GM06990 (cell line): ENCODE data around the gene DDX19B.
"Not testable (repeated sequence)": the region's sequence is repeated elsewhere in the genome, so short reads cannot be mapped to it uniquely, and the experiment has no call there.

Source experiments
- DNase-seq: peaks from one replicate; pipeline ENCODE4 v3.0.0-alpha.2; 2011; ENCODE audit not compliant: insufficient read length; ENCODE audit errors: extremely low read depth
- H3K27me3 ChIP-seq: replicated peaks from 2 replicates; pipeline ENCODE4 v1.6.0; 2011; ENCODE audit warnings: low read length; ENCODE audit not compliant: control insufficient read depth, insufficient read depth
- H3K36me3 ChIP-seq: 2 replicates; pipeline ENCODE4 v1.5.1; 2011; ENCODE audit warnings: low read length; ENCODE audit not compliant: control insufficient read depth, insufficient read depth
- H3K4me3 ChIP-seq: replicated peaks from 2 replicates; pipeline ENCODE4 v1.5.1; 2011; ENCODE audit warnings: low read depth, mild to moderate bottlenecking, control low read depth, low read length
- TF ChIP-seq, protein P1 (sequence below): IDR thresholded peaks from 2 replicates; pipeline ENCODE4 v1.5.1; 2011; ENCODE audit warnings: low read length, control low read depth, mild to moderate bottlenecking, inconsistent platforms; ENCODE audit not compliant: insufficient read depth, poor library complexity, severe bottlenecking

Gene DDX19B

GRCh38 chr16:70306880-70307279, 7.9 kb downstream of the DDX19B start:
- no peaks in the 10 kb centered on the region for H3K27me3 ChIP-seq
- H3K4me3 ChIP-seq, result no peak overlapping the region
- no peaks in the 10 kb centered on the region for H3K36me3 ChIP-seq
- no peak for DNase-seq
- TF ChIP-seq, protein P1, sequence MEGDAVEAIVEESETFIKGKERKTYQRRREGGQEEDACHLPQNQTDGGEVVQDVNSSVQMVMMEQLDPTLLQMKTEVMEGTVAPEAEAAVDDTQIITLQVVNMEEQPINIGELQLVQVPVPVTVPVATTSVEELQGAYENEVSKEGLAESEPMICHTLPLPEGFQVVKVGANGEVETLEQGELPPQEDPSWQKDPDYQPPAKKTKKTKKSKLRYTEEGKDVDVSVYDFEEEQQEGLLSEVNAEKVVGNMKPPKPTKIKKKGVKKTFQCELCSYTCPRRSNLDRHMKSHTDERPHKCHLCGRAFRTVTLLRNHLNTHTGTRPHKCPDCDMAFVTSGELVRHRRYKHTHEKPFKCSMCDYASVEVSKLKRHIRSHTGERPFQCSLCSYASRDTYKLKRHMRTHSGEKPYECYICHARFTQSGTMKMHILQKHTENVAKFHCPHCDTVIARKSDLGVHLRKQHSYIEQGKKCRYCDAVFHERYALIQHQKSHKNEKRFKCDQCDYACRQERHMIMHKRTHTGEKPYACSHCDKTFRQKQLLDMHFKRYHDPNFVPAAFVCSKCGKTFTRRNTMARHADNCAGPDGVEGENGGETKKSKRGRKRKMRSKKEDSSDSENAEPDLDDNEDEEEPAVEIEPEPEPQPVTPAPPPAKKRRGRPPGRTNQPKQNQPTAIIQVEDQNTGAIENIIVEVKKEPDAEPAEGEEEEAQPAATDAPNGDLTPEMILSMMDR, result no peak

DNA sequence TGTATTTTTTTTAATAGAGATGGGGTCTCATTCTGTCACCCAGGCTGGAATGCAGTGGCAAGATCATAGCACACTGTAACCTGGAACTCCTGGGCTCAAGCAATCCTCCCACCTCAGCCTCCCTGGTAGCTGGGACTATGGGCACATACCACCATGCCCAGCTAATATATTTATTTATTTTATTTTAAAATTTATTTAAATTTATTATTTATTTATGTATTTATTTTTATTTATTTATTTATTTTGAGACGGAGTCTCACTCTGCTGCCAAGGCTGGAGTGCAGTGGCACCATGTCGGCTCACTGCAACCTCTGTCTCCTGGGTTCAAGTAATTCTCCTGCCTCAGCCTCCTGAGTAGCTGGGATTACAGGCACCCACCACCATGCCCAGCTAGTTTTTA, 8.7 kb downstream of the DDX19B start:
- H3K36me3 ChIP-seq, DNase-seq: not testable (repeated sequence)

DNA sequence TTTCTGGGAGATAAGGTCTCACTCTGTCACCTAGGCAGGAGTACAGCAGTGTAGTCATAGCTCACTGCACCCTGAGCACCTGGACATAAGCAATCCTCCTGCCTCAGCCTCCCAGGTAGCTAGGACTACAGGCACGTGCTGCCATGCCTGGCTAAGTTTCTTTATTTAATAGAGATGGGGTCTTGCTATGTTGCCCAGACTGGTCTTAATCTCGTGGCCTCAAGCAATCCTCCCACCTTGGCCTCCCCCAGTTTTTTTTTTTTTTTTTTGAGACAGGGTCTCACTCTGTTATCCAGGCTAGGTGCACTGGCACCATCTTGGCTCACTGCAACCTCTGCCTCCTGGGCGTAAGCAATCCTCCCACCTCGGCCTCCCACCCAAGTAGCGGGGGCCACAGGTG, 21.1 kb downstream of the DDX19B start:
- no peak overlapping the region for H3K4me3 ChIP-seq
- TF ChIP-seq, protein P1, result no peak
- no peaks in the 10 kb centered on the region for H3K27me3 ChIP-seq
- H3K36me3 ChIP-seq, result peaks cover 11% of the 10 kb centered on the region
- DNase-seq, result no peak

More for the DNA sequence above, 8.7 kb downstream of the DDX19B start:
- not testable (repeated sequence) for H3K4me3 ChIP-seq, H3K27me3 ChIP-seq

DNA sequence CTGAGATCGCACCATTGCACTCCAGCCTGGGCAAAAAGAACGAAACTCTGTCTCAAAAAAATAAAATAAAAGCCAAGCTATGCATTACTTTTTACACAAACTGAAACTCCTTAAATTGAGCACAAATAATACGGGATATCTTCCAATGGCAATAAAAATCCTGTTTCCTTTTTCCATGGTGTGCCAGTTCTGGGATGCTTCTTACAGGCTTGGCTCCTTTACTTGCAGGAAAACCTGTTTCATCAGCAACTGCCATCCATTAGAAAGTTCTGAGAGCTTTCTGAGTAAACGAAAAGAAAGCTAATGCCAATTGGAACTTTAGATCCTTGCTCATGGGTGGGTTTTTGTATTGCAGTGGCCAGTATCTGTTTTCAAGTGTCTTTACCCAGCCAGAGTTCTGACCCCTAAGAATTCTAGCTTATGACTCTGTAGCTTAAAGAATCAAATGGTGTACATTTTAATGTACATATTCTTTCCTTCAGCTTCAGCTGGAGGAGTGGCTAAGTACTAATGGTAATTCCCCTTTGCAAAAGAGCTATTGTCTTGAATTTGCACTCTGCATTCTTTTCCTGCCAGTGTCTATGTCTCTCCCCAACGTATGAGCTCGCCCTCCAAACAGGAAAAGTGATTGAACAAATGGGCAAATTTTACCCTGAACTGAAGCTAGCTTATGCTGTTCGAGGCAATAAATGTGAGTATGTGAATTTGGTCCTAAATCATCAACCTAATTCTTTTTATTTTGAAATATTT, 26.2 kb downstream of the DDX19B start:
- TF ChIP-seq, protein P1, result no peak
- no peak overlapping the region for H3K4me3 ChIP-seq
- no peaks in the 10 kb centered on the region for H3K27me3 ChIP-seq
- no peak for DNase-seq
- H3K36me3 ChIP-seq, result peaks cover 12% of the 10 kb centered on the region

- no peak overlapping the region for H3K4me3 ChIP-seq
- H3K36me3 ChIP-seq, result peaks cover 18% of the 10 kb centered on the region
- DNase-seq, result no peak
- TF ChIP-seq, protein P1, result no peak
- H3K27me3 ChIP-seq, result no peaks in the 10 kb centered on the region
Measured at GRCh38 chr16:70331091-70331490, 32.1 kb downstream of the DDX19B start.

GRCh38 chr16:70331588-70332358, 32.8 kb downstream of the DDX19B start:
- Histone ChIP-seq H3K27me3 (no peaks in the 10 kb centered on the region), H3K4me3 (no peak overlapping the region), H3K36me3 (peaks cover 18% of the 10 kb centered on the region)
- TF ChIP-seq, protein P1, result peak; percentile 63
- DNase-seq, result no peak

DNA sequence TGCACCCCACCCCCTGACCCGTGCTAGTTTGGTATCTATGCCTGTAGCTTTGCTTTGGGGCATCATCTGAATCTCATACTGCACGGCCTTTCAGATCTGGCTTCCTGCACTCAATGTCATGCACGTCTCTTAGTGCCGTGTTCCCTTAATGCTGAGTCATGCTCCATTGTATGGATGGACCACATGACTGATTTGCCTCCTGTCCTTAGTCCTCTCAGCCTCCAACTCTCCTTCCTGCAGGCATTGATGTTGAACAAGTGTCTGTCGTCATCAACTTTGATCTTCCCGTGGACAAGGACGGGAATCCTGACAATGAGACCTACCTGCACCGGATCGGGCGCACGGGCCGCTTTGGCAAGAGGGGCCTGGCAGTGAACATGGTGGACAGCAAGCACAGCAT, 33.7 kb downstream of the DDX19B start:
- H3K36me3 ChIP-seq, result peaks cover 18% of the 10 kb centered on the region
- H3K4me3 ChIP-seq, DNase-seq, H3K27me3 ChIP-seq: not testable (repeated sequence)
